Kasumi-1 (cell line): Measurements from ENCODE around the gene RAB3IP.
"Not testable (repeated sequence)": the region's sequence is repeated elsewhere in the genome, so short reads cannot be mapped to it uniquely, and the experiment has no call there.

Experiments
- DNase-seq, 2 experiments: peaks; one replicate each; lab custom pipeline; 2025; lab: John Stamatoyannopoulos, UW

Gene RAB3IP

GRCh38 chr12:69756088-69756755 is 17.6 kb downstream of the RAB3IP start:
- no peak for DNase-seq

- no peak for DNase-seq
Observed at GRCh38 chr12:69758105-69758504, 19.4 kb downstream of the RAB3IP start.

GRCh38 chr12:69759581-69759980 is 20.9 kb downstream of the RAB3IP start:
- DNase-seq: not testable (repeated sequence)

- no peak for DNase-seq
Observed at GRCh38 chr12:69765515-69765914, 26.9 kb downstream of the RAB3IP start.

GRCh38 chr12:69766260-69766659 is 27.6 kb downstream of the RAB3IP start:
- DNase-seq: no peak

GRCh38 chr12:69779928-69780327 is 41.3 kb downstream of the RAB3IP start:
- no peak for DNase-seq

GRCh38 chr12:69783365-69783764 is 44.7 kb downstream of the RAB3IP start:
- DNase-seq: no peak

- no peak for DNase-seq
Observed at GRCh38 chr12:69789351-69789750, 50.7 kb downstream of the RAB3IP start.

GRCh38 chr12:69792533-69792932 is 53.9 kb downstream of the RAB3IP start:
- no peak for DNase-seq

GRCh38 chr12:69807101-69807897 is 68.6 kb downstream of the RAB3IP start:
- DNase-seq: not testable (repeated sequence)

GRCh38 chr12:69810870-69811498 is 72.3 kb downstream of the RAB3IP start:
- DNase-seq: no peak

GRCh38 chr12:69816082-69816481 is 77.4 kb downstream of the RAB3IP start:
- DNase-seq: no peak

- DNase-seq: no peak
Observed at GRCh38 chr12:69821032-69821455, 82.4 kb downstream of the RAB3IP start.

GRCh38 chr12:69821456-69822159 is 82.9 kb downstream of the RAB3IP start:
- no peak for DNase-seq

- DNase-seq: no peak
Observed at GRCh38 chr12:69822201-69822860, 83.7 kb downstream of the RAB3IP start.

- no peak for DNase-seq
Observed at GRCh38 chr12:69824028-69824427, 85.4 kb downstream of the RAB3IP start.

GRCh38 chr12:69824966-69825560 is 86.4 kb downstream of the RAB3IP start, which contains the start of gene MYRFL:
MYRFL (plus strand) TSS chr12:69825227; CDS start chr12:69825518, 291 bp downstream.
- no peak for DNase-seq

GRCh38 chr12:69828897-69829296 is 90.2 kb downstream of the RAB3IP start:
- DNase-seq: peak; percentile 53 to 55

- no peak for DNase-seq
Observed at GRCh38 chr12:69833696-69834095, 95.0 kb downstream of the RAB3IP start.

GRCh38 chr12:69834147-69834546 is 95.5 kb downstream of the RAB3IP start:
- DNase-seq: no peak

- no peak for DNase-seq
Observed at GRCh38 chr12:69834576-69834975, 95.9 kb downstream of the RAB3IP start.
